Right lobe of liver (tissue), 4 donors: Measurements from ENCODE around the gene FIGNL1.

ENCODE experiments used
- CTCF ChIP-seq, 4 donors: fragments of 200-600 bp in 3 of 4; fragments of 450-650 bp in 1 of 4; IDR thresholded peaks; one replicate each; pipeline versions ENCODE4 v1.5.1 to v1.8.0; 2016 to 2022; ENCODE audit warnings: antibody characterized with exemption in 4 of 4, mild to moderate bottlenecking in 2 of 4
- POLR2A ChIP-seq: fragments of 450-650 bp; IDR thresholded peaks from one replicate; pipeline ENCODE4 v1.6.1; 2017; ENCODE audit warnings: antibody characterized with exemption, mild to moderate bottlenecking
- donor health status: DM: no; HTN: no; CAD: no.
- donor health status: DM: no; HTN: no; CAD: no.
- donor health status: DM: no; HTN: yes; CAD: no.

GRCh38 chr7:50404392-50404791 lies 45.8 kb downstream of the FIGNL1 start:
- TF ChIP-seq POLR2A, result no peak
- no peak for TF ChIP-seq CTCF (IDR thresholded peaks at IDR 0.05)
